HG03066 (cell line): ENCODE data around the gene RNF220.
A peak's percentile ranks its signal among the peaks of the same experiment; 100 is the strongest.

Experiments
- ATAC-seq: cut with Tn5 transposase; IDR thresholded peaks from one replicate; pipeline ENCODE4 v1.9.1; 2021; ENCODE audit warnings: low read depth; ENCODE audit not compliant: unreplicated experiment

Gene RNF220

GRCh38 chr1:44572572-44572879, 167.5 kb downstream of the RNF220 start:
- no peak for ATAC-seq

- no peak for ATAC-seq
Measured at GRCh38 chr1:44575396-44575795, 170.3 kb downstream of the RNF220 start.

DNA sequence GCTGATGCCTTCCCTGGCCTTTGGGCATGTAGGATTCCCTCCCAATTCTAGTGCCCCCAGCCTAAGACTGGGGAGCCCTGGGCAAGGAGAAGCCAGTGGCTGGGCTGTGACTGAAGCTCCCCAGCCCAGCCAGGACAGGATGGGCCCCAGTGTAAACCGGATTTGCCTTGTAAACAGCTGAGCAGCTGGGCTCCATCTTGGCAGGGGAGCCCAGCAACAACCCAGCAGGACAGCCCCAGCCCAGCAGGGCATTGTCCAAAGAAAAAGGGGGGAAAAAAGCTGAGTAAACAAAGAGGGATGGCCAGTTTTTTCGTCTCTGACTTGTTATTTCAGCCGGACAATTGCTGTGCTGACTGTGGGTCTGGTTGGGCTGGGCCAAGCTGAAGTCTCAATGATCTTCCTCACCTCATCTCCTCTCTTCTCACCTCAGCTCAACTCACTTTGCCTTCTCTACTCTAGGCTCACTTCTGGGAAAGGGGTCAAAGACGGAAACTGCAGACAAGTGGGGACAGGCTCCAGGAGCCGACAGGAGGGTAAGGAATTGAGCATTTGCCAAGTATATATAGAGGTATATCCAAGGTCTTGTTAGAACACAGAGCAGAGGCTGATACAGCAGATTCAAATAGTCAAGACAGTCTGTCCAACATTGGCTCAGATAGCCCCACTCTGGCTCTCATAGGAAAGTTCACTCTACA, 171.5 kb downstream of the RNF220 start:
- ATAC-seq = no peak

DNA sequence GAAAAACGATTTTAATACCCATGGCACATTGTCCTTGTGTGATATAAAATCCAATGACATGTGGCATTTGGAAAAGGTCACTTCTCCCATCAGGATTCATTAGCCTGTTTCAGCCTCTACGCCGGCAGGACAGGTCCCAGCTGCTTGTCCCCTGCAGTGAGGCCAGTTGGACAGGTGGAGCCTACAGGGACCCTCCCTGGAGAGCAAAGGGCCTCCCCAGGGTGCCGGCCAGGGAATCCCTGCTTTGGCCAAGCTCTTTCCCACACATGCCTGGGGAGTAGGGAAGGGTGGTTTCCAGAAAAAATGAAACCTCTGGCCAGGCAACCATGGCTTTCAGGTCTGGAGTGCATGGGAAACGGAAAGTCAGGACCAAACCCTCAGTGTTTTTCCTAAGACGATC, 176.2 kb downstream of the RNF220 start:
- no peak for ATAC-seq

DNA sequence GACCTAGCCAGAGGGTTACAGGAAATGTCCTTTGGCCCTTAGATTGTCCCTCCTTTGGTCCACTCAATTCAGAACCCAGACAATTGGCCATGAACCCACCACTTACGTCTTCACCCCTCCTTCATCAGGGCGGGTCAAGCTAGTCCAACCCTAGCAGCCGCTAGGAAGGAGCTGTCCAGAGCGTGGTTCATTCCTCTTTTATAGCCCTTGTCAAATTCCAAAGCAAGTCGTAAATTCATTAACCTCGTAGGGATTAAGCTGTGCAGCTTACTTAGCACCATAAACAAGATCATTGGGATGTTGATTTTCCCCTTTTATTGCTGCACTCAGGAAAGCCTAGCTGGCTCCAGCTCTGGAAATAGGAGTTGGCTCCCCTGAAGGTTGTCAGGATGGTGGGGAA, 179.1 kb downstream of the RNF220 start:
- no peak for ATAC-seq

DNA sequence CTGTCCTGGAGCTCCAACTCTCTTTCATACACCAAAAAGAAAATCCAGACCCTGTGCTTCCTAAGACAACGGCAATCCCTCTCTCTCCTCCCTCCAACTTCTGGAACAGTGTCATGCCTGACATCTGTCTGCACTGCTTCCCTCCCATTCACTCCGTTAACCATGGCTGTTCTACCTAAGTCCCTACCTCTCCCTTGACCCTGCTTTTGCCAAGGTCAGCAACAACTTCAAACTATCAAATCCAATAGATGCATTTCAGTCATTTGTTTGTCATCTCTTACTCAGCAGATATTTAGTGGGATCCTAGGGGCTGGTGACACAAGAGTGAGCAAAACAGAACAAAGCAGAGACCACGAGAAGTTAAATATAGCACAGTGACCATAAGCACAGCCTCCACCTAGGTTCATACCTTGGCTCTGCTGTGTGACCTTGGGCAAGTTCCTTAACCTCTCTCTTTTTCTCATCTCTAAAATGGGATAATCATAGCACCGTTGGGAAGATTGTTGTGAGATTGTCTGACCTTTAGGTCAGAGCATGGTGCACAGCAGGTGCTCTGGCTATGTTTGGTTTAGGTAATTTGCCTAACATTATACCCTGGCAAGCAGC, 180.4 kb downstream of the RNF220 start:
- no peak for ATAC-seq

- no peak for ATAC-seq
Measured at GRCh38 chr1:44587796-44588460, 182.9 kb downstream of the RNF220 start.

GRCh38 chr1:44588551-44589210, 183.6 kb downstream of the RNF220 start:
- ATAC-seq = no peak

DNA sequence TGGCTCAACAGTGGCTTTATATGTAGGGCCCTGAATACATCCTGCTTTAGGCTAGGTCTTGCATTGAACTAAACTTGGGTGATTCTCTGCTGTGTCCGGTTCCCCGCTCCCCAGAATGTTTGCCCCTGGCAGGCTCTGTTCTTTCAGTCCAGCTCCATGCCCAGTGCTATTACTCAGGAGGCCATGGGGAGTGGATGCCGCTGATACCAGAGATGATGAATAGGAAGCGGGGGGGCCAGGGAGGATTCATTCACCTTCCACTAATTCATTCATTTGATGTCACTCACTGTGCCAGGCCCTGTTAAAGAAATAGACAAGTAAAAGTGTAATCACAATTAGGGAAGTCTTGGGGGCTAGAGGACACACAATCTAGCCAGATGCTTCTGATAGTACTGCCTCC, 185.4 kb downstream of the RNF220 start:
- ATAC-seq = no peak

- ATAC-seq = no peak
Measured at GRCh38 chr1:44591381-44591780, 186.3 kb downstream of the RNF220 start.

DNA sequence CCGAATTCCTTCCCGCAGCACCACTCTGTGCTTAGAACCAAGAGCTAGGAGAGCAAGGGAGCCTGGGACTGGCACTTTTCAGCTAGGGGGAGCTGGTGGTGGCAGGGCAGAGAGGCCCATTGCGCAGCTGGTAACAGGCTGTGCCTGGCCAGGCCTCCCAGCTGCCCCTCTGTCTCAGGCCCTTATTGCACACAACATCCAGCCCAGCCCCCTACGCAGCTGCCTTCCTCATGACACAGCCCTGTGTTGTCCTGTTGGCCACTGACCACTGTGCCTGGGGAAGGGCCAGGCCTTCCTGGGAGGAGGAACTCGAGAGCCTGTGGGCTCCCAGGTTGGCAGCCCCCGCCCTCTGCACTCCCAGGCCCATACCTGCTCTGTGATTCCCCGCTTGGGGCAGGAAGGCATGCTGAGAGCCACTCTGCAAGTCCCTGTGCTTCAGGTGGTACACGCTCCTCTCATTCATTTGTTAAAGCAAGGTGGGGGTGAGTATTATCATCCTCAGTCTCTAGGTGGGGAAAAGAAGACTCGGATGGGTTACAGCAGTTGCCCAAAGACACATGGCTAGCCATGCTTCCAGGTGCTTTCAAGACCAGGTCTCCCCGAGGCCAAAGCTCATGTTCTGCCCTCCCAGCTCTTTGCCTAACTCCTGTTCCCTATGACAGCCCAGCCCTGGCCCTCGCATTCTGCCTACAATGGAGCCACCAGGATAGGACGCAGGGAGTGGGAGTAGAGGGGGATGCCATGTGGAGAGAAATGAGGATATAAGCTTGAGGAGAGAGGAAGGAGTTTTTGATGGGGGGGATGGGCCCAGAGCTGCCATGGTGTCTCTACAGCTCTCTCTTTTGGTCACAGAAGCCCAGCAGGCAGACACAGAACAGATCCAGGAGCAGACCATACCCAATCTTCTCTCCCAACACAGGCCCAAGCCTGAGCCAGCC, 187.4 kb downstream of the RNF220 start:
- ATAC-seq = no peak

DNA sequence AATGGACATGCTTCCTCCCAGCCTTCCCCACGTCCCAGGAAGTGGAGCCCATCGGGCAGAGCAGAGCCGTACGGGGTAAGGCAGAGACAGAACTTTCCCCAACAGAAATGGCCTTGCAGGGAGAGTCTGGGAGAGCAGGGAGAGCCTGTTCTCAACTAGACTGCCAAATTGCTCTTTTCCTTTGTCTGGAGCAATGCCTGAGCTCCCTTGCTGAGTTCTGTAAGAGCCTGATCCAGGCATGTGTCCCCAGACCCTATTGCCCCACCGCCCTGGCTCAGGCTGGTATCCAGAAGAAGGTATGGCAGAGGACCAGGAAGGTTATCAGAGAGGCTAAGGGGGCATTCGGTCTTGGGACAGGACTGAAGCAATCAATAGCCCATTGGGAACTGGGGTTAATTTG, 189.3 kb downstream of the RNF220 start:
- ATAC-seq = no peak

- peak; percentile 63 for ATAC-seq
Measured at GRCh38 chr1:44594871-44595735, 190.0 kb downstream of the RNF220 start.

DNA sequence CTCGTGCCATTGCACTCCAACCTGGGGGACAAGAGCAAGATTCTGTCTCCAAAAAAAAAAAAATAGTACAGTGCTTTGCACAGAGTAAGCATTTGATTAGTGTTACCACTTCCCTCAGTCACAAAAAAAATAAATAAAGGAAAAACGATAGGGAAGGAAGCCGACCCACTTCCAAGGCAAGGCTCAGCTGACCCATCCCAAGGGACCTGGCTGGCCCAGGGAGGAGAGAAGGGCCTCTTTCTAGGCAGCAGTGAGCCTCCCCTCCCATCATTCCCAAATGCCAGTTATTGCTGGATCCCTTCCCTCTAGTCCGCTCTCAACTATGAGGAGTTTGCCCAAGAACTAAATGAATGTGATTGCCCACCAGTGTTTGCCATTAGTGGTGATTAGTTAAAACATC, 191.5 kb downstream of the RNF220 start:
- ATAC-seq = no peak

DNA sequence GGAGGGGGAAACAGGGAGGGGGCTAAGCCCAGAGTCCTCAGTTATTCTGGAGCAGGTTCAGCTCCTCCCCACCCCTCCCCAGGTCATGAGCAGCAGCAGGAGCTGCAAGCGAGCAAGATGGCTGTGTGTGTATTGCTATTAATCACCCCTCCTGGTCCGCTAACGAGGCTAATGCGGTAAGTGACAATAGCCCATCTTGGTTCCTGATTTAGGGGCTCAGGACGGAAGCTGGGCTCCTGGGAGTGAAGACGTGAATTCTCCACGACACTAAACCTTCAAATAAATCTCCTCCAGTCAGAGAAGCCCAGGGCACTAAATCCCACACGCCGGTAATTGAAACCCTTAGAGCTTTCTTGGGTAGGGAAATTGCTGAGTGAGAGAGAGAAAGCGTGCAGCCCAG, 193.1 kb downstream of the RNF220 start:
- no peak for ATAC-seq

GRCh38 chr1:44602634-44603628, 197.9 kb downstream of the RNF220 start:
- ATAC-seq = no peak

DNA sequence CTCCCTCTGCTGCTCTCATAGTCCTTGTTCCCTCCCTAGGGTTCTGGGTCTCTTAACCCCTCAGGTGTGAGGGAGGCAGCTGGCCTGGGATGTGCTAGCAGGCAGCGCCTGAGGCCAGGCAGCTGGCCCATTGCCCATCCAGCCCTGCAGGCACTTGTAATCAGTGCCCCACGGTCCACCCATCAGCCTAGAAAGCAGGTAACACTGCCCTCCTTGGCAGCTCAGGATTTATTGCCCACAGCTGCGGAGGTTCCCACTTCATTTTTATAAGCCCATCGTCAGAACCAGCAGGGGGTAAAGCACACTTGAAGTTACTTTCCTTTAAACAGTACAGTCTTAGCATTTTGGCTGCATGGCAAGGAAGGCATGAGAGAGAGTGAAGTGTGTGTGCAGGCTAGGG, 198.7 kb downstream of the RNF220 start:
- no peak for ATAC-seq

DNA sequence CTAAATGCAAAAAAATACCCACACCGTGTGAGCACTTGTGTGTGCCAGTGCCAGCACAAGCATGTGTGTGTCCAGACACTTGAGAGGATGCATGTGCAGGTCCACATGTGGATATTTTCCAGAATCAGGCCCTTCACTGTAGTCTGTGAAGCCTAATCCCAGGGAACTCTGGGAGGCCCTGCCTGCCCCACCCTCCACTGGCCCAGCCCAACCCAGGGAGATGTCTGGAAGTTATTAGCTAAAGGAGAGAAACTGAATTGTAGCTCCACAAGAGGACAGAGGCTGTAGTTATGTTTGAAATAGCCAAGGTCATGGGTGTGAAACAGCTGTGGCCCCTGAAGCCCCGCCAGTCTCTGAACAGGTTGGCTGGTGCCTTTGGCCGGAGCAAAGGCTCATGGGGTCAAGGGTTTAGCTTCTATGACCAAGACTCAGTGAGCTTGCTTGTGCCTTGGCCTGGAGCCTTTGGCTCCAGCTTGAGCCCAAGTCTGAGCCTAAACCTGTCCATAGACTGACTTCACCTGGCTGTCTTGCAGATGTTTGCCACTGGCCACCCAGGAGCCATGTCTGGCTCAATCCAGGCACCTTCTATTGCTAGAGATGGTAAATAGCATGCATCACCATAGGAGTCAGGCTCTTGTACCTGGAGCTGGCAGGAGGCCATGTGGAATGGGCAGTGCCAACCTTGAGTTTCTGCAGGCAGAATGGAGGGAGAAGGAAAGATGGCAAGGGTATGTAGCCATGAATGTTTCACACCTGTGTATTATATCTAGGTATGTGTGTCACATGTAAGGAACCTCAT, 199.3 kb downstream of the RNF220 start:
- no peak for ATAC-seq
